Measurements from ENCODE around the gene RFPL3. TPM values are rescaled to one million over a fixed set of nuclear protein-coding genes. Genes with fewer than 3 reads are reported as not detected.

The RFPL3 gene
- total and polyA plus RNA-seq, 2 of the 13 experiments (the other 11 are each of a cell fraction or from before 2014, with no cell fraction given) = not detected

DNA sequence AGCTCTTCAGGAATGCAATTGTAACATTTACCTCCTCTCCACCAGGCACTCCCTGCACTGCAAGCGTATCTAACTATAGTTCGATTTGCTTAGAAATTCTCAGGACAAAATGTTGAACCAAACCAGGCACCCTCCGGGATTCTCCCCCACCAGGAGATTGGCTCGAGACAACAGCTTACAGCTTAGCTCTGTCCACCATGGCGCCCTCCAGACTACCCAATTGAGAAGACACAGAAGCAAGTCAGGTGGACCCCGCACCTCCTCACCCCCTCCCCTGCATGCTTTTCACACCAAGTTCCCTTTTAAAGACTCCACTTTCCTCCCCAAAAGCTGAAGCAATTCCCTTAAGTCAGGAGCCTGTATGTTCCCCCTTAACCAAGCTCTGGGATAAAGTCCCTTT is 34.7 kb upstream of the RFPL3 start:
- intact Hi-C loops (cut with micrococcal nuclease; ENCODE audit: unreplicated experiment) (no loop called here), in situ Hi-C loops (cut with HindIII; ENCODE audit: extremely low pct_ligation_motif_present, low pct_unique_long_range_greater_than_20kb) (no loop called here)
- no peaks in the 10 kb centered on the region for H3K79me2 ChIP-seq (ENCODE audit: insufficient read depth, low read length)
- no peaks in the 10 kb centered on the region for H4K20me1 ChIP-seq (ENCODE audit: insufficient read depth, low read length)
- no peaks in the 10 kb centered on the region for H3K36me3 ChIP-seq (replicated peaks in 1 of 2; ENCODE audit: control insufficient read depth in 1 of 2, insufficient read depth in 2 of 2, low read length in 2 of 2)
- no peak overlapping the region for H2AFZ ChIP-seq (ENCODE audit: low read length)
- no peak overlapping the region for H3K4me2 ChIP-seq (ENCODE audit: low read depth, low read length)
- CTCF ChIA-PET (ENCODE audit: low intra/inter-chr PET ratio, low total read pairs) = no interaction called here
- H3K27me3 ChIP-seq (ENCODE audit: control insufficient read depth in 1 of 2, insufficient read depth in 2 of 2, low read length in 2 of 2) = peaks cover 0 to 17% of the 10 kb centered on the region in 2 experiments; a peak in 2 of 5 replicates
- H3K27ac ChIP-seq (ENCODE audit: extremely low read length, insufficient read depth, low read length) = no peak overlapping the region
- no TSS peak for BruUV-seq (replicated peaks)
- 30% methylated on average over 6 of the region's 6 CpGs for WGBS (ENCODE audit: low lambda C conversion rate)
- no peak overlapping the region for H3K9ac ChIP-seq (ENCODE audit: insufficient read depth, low read depth, low read length)
- H3K4me1 ChIP-seq (ENCODE audit: insufficient read depth, low read length) = no peaks in the 10 kb centered on the region
- FAIRE-seq (no peak), ATAC-seq (no peak), DNase-seq (ENCODE audit: low spot score) (no peak)
- H3K4me3 ChIP-seq (replicated peaks in 1 of 3; ENCODE audit: insufficient read depth in 1 of 3, low read depth in 2 of 3, low read length in 3 of 3) = no peak overlapping the region
- H3K9me3 ChIP-seq (ENCODE audit: low read length) = no peaks in the 10 kb centered on the region
- TF ChIP-seq GPN1 (CRISPR knock-in tag; IDR thresholded peaks at IDR 0.05; ENCODE audit: borderline replicate concordance) = no peak
- no peak for TF ChIP-seq ZNF282 (IDR thresholded peaks at IDR 0.05; ENCODE audit: partially characterized antibody)
- no peak for TF ChIP-seq ZBTB20 (CRISPR knock-in tag; IDR thresholded peaks at IDR 0.05; ENCODE audit: borderline replicate concordance, low read depth)
- no peak for TF ChIP-seq ZBTB7A (CRISPR knock-in tag; IDR thresholded peaks at IDR 0.05)
- TF ChIP-seq TBP (CRISPR knock-in tag; IDR thresholded peaks at IDR 0.05) = no peak
- TF ChIP-seq ZNF777 (CRISPR knock-in tag; IDR thresholded peaks at IDR 0.05) = no peak
- TF ChIP-seq, protein P1, sequence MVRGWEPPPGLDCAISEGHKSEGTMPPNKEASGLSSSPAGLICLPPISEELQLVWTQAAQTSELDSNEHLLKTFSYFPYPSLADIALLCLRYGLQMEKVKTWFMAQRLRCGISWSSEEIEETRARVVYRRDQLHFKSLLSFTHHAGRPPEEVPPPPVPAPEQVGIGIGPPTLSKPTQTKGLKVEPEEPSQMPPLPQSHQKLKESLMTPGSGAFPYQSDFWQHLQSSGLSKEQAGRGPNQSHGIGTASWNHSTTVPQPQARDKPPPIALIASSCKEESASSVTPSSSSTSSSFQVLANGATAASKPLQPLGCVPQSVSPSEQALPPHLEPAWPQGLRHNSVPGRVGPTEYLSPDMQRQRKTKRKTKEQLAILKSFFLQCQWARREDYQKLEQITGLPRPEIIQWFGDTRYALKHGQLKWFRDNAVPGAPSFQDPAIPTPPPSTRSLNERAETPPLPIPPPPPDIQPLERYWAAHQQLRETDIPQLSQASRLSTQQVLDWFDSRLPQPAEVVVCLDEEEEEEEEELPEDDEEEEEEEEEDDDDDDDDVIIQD (CRISPR knock-in tag; IDR thresholded peaks at IDR 0.05; ENCODE audit: low read depth) = no peak
- POLR2A ChIA-PET = no interaction called here

DNA sequence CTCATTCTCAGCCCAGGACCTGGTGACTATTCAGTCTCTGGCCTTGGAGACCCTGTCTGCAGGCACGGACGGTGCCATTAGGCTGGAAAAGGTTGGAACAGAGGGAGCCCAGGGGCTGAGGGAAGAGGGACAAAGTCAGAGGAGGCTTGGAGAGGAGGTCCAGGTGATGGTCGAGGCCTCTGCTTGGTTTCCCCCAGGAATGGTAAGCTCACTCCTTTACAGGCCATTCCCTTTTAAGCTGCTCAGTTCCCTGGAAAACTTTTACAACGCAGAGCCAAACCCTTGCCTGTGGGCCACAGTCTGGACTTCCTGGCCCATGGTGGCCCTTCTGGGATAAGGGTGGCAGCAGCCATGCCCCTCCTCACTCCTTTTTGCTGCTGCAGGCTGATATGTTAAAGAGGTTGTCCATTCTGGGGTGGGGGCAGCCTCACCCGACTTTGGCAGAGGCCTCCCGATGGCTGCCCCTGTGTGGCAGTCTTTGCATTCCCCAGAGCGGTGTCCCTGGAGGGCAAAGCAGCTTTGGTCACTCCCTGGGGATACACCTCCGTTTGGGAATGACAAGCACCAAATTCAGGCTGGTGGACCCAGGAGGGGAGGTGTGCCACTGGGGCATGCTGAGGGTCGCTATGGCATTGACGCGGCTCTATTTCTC is 34.0 kb upstream of the RFPL3 start:
- POLR2A ChIA-PET = no interaction called here
- no peak for FAIRE-seq
- no peak for DNase-seq (ENCODE audit: low spot score)
- TF ChIP-seq, protein P2, sequence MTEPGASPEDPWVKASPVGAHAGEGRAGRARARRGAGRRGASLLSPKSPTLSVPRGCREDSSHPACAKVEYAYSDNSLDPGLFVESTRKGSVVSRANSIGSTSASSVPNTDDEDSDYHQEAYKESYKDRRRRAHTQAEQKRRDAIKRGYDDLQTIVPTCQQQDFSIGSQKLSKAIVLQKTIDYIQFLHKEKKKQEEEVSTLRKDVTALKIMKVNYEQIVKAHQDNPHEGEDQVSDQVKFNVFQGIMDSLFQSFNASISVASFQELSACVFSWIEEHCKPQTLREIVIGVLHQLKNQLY (CRISPR knock-in tag; IDR thresholded peaks at IDR 0.05) = no peak
- TF ChIP-seq ZSCAN29 (CRISPR knock-in tag; conservative IDR thresholded peaks at IDR 0.05) = no peak
- TF ChIP-seq PAWR (CRISPR knock-in tag; IDR thresholded peaks at IDR 0.05; ENCODE audit: borderline replicate concordance) = no peak
- TF ChIP-seq CREM (IDR thresholded peaks at IDR 0.05) = no peak
- no peak for TF ChIP-seq CREM (CRISPR knock-in tag; IDR thresholded peaks at IDR 0.05)
- TF ChIP-seq PRPF4 (IDR thresholded peaks at IDR 0.05; ENCODE audit: low read depth, low read length, poor library complexity, severe bottlenecking) = no peak
- no peak for TF ChIP-seq REXO4 (CRISPR knock-in tag; IDR thresholded peaks at IDR 0.05; ENCODE audit: borderline replicate concordance)
- no peak for TF ChIP-seq ZNF350 (CRISPR knock-in tag; IDR thresholded peaks at IDR 0.05; ENCODE audit: borderline replicate concordance, low read depth)

More for the DNA sequence above, 34.0 kb upstream of the RFPL3 start:
- CTCF ChIA-PET (ENCODE audit: low intra/inter-chr PET ratio, low total read pairs) = no interaction called here
- Histone ChIP-seq H3K36me3 (replicated peaks in 1 of 2; ENCODE audit: control insufficient read depth in 1 of 2, insufficient read depth in 2 of 2, low read length in 2 of 2) (no peaks in the 10 kb centered on the region), H3K4me2 (ENCODE audit: low read depth, low read length) (no peak overlapping the region), H4K20me1 (ENCODE audit: insufficient read depth, low read length) (no peaks in the 10 kb centered on the region), H2AFZ (ENCODE audit: low read length) (no peak overlapping the region), H3K9ac (ENCODE audit: insufficient read depth, low read depth, low read length) (no peak overlapping the region), H3K27ac (ENCODE audit: extremely low read length, insufficient read depth, low read length) (no peak overlapping the region), H3K4me3 (replicated peaks in 1 of 3; ENCODE audit: insufficient read depth in 1 of 3, low read depth in 2 of 3, low read length in 3 of 3) (no peak overlapping the region), H3K79me2 (ENCODE audit: insufficient read depth, low read length) (no peaks in the 10 kb centered on the region), H3K4me1 (ENCODE audit: insufficient read depth, low read length) (no peaks in the 10 kb centered on the region), H3K9me3 (ENCODE audit: low read length) (no peaks in the 10 kb centered on the region), H3K27me3 (ENCODE audit: control insufficient read depth in 1 of 2, insufficient read depth in 2 of 2, low read length in 2 of 2) (peaks cover 0 to 17% of the 10 kb centered on the region in 2 experiments; a peak in 2 of 5 replicates)
- 32% methylated on average over 5 of the region's 11 CpGs for WGBS (ENCODE audit: low lambda C conversion rate)
- in situ Hi-C loops (cut with HindIII; ENCODE audit: extremely low pct_ligation_motif_present, low pct_unique_long_range_greater_than_20kb) = no loop called here
- intact Hi-C loops (cut with micrococcal nuclease; ENCODE audit: unreplicated experiment) = no loop called here
- BruUV-seq (replicated peaks) = no TSS peak
- no peak for ATAC-seq

Measured in HepG2 (cell line).